OCI-LY1 (cell line): Measurements from ENCODE around the gene CMIP.

Source experiments
- CTCF ChIP-seq: fragments of 200-600 bp; sonication (generic), shearing (Covaris generic); IDR thresholded peaks from 2 replicates; pipeline ENCODE4 v1.5.1; 2017; ENCODE audit warnings: mild to moderate bottlenecking, antibody characterized with exemption, low read length, moderate library complexity, mixed read lengths
- EZH2 ChIP-seq: fragments of 200-600 bp; sonication (generic), shearing (Covaris generic); IDR thresholded peaks from 2 replicates; pipeline ENCODE4 v1.8.0; 2017; ENCODE audit warnings: borderline replicate concordance, mixed run types, mild to moderate bottlenecking, antibody characterized with exemption, low read length, moderate library complexity, mixed read lengths

- TF ChIP-seq CTCF (no peak), EZH2 (no peak)
Measured at GRCh38 chr16:81636298-81636993, 191.8 kb downstream of the CMIP start.
